ENCODE measurements around the gene GLB1L2.

DNA sequence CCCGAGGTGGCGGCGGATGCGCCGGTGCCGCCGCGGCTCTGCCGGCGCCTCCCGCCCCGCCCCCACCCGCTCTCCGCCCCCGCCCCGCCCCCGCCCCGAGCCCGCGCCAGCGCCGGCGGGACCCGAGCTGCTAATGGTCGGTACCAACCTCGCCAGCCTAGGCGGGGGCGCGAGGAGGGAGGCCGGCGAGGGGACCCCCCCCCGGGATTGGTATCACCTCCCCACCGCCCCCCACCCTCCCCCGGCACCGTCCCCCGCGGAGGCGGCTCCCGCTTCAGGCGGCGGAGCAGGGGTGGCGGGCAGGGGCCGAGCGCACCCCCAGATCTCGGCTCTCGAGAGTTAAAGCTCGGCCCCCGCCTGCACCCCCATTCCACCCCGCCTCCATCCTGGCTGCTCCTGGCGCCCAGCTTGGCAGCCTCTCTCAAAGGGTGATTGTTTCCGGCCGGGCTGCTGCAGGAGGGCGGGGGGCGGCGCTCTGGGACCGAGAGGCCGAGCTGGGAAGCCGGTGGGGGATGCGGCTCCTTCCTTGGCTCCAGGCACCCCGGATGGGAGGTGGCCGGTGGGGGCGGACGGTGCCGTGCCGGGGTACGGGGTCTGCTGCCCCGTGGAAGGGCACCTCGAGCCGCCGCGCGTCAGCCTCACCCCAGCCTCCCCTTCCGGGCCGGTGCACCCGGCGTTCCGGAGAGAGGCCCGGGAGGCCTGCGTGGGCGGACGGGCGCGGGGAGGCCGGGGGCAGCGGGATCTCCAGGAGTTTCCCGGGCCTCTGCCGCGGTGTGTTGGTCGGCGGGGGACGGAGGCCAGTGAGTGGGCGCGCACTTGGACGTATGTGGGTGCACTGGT, 80.6 kb downstream of the GLB1L2 start, which contains the start of gene B3GAT1:
- TF ChIP-seq POLR2A (IDR thresholded peaks at IDR 0.05; ENCODE audit: low read depth, low read length) = no peak
- no peak for TF ChIP-seq POLR2AphosphoS5 (IDR thresholded peaks at IDR 0.05; ENCODE audit: low read depth, low read length)
